ENCODE data around the gene NELFA.

The NELFA gene

DNA sequence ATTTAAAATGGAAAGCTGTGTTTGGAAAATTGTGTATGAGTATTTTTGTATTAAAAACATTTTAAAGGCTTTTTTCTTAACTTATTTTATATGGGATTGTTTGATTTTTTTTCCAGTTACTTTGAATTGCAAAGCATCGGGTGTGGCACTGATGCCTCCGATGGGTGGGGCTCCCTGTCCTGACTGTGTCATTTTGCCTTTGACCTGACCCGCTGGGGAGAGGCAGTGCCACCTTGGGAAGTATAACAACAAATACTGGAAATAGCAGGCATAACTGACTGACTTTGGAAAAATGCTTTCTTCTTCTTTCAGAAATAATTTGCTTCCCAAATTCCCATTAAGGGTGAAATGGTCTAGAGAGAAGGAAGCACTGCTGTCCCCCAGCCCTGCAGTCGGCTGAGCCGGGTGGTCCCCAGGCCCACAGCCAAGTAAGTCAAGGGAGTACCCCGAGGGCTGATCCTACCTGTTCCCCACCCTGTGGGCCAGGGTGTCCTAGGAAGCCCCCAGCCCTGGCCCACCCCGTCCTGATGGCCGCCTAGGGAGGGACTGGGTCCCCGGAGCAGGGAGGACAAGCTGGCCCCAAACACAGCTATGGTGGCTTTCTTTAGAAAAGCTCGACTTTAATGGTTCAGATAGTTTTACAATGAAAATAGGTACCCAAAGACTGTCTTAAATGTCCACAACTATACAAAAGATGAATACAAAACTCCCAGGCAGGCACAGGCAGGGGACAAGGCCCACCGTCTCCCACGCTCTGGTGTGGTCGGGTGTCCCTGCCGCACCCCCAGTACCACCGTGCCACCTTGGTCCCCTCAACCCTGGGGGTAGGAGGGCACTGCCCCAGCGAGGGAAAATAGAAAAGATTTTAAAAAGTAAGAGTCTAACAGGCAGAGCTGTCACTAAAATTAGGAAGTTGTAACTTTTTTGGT lies 26.4 kb downstream of the NELFA start:
- no peak for DNase-seq (ENCODE audit: low spot score)

DNA sequence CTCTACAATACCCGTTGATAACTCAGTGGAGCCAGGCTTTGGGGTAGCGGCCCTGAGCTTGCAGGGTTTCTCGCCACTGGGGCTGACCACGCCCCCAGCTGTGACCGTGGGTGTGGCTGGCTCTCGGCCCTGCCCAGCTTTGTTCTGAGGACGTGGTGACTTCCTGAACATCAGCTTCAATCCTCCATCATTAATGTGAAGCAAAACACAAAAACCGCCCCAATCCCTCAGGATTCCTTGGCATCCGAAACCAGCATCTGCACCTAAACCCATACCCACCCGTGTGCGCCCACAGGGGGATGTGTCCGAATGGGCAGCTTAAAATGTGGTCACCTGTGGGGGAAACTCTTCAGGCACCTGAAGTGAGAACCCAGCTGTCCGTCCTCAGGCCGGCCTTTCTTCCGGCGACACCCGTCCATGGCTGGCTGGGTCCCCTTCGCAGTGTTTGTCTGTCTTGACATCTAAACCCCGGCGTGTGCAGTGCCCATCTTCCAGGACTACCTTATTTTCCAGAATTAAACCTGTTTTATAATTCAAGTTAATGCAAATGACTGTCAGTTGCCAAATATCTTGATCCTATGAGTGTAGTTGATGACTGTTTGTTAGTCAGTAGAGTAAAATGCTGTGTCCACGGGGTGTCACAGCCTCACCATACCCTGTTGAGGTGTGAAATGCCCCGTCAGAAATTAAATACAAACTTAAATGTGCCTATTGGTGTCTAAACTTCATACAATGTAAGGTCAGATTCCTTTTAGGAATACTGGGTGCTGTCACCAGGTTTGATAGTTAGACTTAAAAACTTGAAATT lies 27.3 kb downstream of the NELFA start:
- no peak for DNase-seq (ENCODE audit: low spot score)

DNA sequence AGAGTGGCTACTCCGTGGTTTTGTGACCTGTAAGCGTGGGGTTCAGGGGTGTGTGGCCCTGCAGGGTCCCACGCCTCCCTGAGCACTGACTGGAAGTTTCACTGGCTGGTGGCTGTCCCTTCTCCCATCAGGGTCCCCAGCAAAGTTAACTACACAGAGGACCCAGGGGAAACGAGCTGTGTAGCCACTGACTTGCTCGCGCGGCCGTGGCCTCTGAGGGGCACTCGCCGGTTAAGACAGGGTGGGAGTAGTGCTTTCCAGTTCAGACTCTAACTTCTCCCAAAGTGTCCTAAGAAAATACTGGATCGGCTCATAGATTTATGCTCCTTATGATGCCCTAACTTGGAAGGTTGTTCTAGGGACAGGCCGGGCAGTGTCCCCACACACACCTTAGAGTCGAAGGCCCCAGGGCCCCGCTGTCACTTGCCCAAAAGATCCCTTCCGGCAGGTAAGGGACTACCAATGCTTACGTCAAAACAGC lies 28.2 kb downstream of the NELFA start:
- DNase-seq (ENCODE audit: low spot score) = no peak

DNA sequence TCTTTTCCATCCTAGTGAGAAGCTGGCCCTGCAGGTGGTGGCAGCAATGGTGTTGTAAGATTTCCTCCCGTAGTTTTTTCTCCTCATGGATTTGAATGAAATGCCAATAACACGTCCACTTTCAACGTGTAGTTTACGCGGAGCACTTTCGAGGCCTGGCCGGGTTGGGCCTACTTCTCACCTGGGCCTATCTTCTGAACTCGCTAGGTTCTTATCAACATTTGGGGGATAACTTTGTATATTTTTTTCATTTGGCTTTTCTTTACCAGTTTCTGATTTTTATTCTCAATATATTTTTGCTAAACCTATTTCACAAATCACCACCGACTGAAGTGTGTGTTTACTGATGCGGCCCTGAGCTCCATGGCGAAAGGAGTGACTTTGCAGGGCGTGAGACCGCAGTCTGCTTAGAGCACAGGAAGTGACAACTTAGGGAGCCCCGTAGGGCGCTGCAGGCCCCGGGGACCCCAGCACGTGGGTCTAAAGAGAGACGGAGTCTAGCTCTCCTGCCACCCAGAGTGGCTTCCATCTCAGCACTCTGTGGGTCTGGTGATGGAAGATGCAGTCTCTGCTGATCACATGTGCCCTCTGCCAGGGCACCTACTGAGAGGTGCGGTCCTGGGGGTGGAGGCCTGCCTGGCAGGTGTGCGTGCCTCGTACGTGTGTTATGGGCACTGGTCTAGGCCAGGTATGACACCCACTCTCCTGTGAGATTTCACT lies 29.1 kb downstream of the NELFA start:
- DNase-seq (ENCODE audit: low spot score) = no peak

DNA sequence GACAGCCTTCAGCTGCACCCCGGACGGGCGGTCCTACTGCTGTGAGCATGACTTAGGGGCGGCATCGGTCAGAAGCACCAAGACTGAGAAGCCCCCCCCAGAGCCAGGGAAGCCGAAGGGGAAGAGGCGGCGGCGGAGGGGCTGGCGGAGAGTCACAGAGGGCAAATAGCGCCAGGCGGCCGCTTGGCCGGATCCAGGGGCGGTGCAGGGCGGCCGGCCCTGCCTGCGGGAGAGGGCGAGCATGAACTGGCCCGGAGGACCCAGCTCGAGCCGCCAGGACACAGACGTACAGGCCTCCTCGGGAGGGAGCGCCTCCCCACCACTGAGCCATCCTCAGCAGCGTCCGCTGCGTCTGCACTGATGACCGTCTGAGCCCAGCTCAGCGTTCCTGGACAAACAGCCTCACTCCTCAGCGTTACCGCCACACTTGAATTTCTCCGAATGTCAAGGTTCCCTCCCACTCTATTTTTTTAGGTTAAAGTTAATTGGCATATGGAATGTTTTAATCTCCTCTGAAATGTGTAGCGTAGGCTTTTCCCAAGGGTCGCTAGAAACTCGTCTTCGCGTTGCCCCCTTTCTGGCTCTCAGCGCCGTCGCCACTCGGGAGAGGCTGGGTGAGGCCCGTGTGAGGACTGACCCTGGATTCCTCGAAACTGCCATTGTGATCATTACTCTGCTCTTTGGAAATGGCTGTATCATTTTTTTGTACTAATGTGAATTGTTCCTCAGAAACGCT lies 29.9 kb downstream of the NELFA start:
- DNase-seq (ENCODE audit: low spot score) = no peak

DNA sequence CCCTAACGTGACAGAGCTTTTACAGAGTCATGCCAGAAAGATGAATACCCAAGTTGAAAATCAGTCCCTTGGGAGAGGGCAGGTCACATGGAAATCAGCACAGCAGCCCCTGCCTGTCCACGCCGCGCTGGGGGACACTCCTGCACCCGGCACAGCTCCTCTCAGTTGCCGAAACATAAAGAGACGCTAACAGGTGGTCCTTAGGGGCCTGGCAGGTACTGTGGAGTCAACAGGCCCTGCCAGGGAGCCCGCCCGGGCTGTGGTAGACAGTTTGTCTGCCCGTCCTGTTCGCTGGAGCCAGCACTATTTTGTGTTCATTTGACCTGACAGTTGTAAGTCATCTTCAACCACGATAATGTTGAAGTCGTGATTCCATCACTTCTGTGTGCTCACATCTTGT lies 30.5 kb downstream of the NELFA start:
- DNase-seq (ENCODE audit: low spot score) = no peak

DNA sequence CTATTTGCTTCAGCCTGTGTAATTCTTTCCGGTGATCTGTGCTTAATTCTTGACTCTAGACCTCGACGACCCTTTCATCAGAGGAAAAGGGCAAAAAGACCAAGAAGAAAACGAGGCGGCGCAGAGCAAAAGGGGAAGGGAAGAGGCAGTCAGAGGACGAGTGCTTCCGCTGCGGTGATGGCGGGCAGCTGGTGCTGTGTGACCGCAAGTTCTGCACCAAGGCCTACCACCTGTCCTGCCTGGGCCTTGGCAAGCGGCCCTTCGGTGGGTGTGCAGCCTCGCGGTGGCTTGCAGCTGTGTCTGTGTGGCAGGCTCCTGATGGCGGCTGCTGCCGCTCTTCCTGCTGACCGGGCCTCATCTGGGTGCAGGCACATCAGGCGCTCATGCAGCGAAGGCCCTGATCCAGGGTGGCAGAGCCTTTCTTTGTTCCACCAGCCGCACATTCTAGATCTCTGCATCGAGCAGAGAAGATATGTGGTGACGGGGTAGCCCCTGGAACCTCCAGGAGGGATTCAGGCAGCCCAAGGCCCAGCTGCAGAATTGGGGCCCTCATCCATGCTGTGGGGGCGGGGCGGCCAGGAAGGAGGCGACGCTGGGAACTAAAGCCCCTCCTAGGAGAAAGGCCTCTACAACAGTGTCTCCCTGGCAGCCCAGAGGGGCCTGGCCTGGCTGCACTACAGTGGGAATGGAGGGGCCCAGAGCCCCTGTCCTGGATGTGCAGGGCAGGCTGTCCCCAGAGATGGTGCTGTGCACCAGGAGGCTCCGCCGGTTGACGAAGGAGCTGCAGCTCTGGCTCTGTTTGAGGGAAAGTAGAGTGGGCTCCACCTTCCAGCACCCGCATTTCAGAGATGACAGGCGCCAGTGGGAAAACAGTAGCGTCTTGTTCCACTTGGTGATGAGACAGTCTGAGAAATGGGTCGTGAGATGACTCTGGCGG lies 32.1 kb downstream of the NELFA start:
- DNase-seq (ENCODE audit: low spot score) = no peak

DNA sequence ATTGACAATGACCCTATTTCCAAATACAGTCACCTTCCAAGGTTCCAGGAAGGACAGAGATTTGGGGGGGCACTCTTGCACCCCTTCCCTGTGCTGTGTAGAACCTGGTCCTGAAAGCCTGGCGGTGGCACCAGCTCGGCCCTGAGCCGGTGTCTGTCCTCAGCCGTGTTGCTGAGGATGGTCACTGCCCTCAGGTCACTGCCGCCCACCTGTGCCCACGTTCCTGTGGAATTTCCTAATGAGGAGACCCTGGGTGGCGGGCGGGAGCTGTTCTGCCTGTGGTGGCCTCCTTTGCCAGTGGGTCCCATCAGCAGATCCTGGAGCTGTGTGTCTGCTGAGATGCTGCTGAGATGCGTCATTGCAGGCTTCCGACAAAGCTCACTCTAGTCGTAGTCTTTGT lies 32.9 kb downstream of the NELFA start:
- no peak for DNase-seq (ENCODE audit: low spot score)

DNA sequence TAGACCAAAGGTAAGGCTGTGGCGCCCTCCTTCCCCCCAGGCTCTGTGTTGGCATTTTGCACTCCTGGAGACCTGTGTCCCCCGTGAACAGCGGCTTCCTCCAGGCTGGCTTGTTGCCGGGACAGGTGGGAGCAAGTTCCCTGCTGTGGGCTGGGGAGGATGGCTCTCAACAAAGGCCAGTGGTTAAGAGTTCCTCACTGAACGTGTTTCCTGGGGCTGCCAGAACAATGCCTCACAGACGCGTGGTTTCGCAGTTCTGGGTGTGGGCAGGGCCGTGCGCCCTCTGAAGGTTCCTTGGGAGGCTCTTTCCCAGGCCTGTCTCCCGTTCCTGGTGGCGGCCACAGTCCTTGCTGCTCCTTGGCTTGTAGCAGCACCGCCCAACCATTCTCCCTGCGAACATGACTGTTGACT lies 33.4 kb downstream of the NELFA start:
- DNase-seq (ENCODE audit: low spot score) = no peak

DNA sequence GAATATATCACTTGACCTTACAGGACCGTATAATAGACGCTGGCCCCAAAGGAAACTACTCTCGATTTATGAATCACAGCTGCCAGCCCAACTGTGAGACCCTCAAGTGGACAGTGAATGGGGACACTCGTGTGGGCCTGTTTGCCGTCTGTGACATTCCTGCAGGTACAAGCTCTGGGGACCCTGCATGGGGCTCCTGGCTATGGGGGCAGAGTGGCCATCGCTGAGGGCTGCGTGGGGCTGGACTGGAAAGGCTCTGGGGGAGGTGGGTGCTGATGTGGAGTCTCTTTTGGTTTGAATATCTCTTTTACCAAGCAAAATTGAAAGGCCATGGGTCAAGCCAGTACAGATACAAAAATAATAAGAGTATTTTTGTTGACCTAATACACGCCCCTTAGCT lies 33.9 kb downstream of the NELFA start:
- DNase-seq (ENCODE audit: low spot score) = no peak

DNA sequence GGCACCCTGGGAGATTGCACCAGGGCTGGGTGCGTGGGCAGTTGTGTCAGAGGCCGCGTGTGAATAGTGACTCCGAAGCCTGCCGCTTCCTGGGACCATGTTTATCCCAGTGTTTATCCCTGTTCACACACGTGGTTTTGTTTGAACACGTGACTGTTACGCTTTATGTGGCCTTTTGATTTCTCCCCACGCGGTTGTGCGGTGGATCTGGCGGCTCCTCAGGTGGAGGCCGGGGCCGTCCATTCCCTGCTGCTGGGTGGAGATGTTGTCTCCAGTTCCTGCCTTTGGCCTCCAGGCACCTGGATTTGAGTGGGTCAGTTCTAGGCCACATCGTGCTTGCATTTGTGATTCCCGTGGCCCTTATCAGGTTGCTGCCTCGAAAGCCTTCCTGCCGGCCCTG lies 35.1 kb downstream of the NELFA start:
- no peak for DNase-seq (ENCODE audit: low spot score)

DNA sequence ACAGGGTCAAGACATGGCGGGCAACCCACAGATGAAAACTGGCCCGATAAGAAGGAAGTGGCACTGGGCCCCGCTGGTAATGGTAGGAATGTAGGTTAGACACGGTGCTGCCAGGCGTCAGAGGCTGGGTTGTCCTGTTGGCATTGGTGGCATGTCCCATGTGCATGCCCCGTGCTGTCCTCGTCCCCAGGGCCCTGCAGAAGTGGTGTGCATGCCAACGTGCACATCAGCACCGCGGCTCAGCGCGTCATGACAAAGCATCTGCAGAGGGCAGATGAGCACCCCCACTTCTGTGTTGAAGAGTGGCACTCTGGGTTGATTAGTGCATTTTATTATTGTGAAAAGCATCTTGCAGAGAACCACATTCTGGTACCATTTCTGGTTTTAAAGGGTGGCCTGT lies 35.6 kb downstream of the NELFA start:
- no peak for DNase-seq (ENCODE audit: low spot score)

DNA sequence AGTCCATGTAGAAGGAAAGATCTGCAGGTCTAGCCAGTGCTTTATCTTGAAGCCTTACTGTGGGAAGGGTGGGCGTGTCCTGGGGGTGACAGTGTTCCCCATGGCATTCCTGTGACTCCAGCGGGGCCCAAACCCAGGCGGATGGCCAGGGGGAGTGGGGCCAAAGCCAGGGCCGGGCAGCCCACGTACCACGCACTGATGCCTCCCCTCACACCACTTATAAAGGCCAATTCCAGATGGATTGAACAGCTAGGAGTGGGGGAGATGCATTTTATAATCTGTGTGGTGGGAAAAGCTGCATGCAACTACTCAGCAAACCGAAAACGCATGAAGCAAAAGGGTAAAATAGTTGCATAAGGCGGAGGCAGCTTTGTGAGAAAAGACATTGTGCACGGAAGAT lies 36.4 kb downstream of the NELFA start:
- DNase-seq (ENCODE audit: low spot score) = no peak

DNA sequence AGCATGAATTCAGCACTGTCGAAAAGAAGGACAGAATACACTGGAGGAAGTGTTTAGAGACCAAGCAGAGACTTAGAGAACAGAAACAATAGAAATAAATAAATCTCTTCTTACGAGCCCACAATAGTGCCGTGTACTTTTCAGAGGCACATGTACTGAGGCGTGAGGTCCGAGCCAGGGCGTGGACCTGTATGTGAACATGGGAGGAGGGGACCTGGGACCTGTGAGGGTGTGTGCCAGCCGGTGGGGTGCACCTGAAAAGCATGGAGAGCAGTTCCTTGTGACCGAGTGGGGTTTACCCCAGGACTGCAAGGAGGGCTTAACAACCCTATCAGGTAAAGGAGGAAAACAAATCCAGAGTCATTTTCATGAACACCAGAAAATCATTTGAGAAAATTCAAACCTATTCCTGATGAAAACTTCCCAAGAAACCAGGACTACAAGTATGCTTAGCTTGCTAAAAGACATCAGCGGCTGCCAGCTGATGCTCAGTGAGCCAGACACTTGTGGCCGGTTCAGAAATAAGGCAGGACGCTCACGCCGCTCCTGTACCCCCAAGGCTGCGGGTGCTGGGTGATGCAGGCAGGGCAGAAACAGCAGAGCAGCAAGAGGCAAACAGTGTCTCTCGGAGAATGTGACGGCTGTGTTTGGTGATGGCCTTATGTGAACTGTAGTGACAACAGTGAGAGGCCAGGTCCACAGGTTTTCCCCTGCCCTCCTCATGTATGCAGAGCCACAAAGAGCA lies 37.1 kb downstream of the NELFA start:
- DNase-seq (ENCODE audit: low spot score) = no peak

DNA sequence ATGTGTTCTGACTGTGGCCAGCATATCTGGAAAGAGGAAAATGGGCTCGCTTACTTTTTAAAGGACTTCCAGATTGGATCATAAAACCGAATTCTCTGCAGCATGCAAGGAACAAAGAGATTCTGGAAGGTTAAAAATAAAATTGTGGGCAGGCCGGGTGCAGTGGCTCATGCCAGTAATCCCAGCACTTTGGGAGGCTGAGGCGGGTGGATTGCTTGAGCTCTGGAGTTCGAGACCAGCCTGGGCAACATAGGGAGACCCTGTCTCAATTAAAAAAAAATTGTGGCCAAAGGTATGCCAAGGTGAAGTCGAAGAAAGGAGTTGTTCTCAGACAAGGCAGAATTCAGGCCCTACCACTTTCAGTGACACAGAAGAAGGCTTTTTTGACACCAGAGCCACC lies 37.8 kb downstream of the NELFA start:
- DNase-seq (ENCODE audit: low spot score) = no peak

DNA sequence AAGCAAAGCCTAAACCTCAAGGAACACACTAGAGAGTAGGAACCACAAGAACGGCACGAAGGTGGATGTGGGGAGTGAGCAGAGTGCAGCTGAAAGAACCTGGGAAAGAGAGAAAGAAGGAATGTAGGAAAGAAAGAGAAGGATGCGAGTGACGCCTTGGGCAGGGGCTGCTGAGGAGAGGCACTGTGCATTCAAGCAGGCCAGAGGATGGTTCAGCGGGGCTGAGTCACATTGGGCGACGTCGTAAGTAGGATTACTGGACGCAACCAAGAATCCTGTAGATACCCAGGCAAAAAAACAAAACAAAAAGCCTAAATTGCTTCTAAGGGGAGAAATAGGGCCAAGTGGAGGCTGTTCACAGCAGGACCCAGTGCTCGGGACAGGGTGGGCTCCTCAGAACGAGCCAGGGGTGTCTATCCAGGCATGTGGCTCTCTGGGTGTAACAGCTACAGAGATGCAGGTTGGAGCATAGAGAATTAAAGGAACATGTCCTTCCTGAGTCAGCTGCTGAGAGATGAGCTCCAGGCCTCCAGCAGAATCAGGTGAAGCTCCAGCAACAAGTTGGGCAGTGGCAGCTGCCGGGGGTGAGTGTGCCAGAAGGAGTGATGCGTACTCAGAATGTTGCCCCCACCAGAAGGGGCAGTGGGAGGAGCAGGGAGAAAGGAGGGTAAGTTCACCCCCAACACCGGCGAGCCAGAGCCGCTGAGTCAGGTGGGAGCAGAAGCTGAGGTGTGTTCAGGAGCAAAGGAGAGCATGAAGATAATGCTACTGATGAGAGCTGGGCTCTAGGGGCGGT lies 38.6 kb downstream of the NELFA start:
- DNase-seq (ENCODE audit: low spot score) = no peak

DNA sequence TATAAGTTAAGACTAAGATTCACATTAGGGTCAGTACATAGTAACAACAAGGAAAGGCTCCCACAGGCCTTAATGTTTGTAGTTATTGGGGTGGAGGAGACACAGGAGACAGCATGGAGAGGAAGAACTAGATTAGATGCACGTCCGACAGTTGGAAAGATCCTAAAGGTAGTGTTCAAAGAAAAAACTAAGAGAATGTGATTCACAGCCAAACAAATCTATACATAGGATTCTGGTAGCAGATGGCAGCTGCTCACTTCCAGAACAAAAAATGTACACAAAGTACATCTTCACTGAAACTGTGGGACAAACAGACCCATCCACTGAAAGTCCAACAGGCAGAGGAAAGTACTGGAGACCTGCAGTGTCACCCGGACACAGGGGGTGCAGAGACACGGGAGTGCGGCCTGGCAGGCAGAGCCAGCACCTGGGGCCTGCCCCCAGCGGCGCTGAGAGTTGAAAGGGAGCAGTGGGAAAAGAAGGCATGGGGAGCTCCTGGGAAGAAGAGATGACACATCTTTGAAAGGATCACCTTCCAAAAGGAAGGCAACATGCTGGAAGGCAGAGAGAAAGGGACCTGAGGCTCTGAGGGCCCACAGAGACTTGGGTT lies 40.0 kb downstream of the NELFA start:
- peak; percentile 12 for DNase-seq (ENCODE audit: low spot score)

DNA sequence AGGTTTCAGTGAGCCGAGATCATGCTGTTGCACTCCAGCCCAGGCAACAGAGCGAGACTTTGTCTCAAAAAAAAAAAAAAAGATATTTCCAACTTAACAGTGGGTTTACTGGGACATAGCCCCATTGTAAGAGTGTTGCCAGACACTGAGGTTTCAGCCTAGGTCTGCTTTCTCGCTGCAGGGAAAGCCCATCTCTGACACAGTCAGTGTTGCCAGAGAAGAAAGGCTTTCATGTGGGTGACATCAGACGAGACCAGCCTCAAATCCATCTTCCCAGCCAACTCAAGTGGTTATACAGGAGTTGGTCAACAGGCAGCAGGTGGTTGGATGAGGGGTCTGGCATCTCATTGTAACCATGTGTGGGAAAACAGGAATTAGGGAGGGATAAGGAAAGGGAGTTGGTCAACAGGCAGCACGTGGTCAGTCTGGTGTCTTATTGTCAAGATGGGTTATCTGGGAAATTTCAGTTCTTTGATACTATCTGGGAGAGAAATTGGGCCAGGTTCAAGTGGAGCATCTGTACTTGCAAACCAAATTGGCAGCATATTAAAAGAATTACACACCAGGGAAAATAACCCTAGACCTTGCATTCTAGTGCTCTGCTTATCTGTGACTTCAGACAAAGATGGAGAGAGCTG lies 41.1 kb downstream of the NELFA start:
- no peak for DNase-seq (ENCODE audit: low spot score)
